Islet precursor cell (in vitro differentiated cells): ENCODE measurements around the gene MYO18B.

Experiments
- DNase-seq: peaks from one replicate; pipeline ENCODE4 v3.0.0-alpha.2; 2018

Gene MYO18B

DNA sequence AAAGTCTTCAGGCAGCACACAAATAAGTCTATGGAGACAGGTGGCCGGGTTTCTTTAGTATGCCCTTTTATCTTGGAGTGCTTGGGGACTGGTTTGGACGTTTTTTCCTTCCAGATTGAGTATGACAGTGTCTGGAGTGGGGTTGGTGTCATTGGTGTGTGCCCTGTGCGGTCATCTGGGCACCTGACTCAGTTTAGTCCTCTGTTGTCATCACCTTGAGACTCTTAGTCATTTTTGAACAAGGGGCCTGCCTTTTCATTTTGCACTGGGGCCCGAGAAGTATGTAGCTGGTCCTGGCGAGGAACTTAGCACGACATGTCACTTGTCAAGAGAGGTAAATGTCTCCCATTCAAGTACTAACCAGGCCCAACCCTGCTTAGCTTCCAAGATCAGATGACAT, 27.2 kb upstream of the MYO18B start:
- no peak for DNase-seq

DNA sequence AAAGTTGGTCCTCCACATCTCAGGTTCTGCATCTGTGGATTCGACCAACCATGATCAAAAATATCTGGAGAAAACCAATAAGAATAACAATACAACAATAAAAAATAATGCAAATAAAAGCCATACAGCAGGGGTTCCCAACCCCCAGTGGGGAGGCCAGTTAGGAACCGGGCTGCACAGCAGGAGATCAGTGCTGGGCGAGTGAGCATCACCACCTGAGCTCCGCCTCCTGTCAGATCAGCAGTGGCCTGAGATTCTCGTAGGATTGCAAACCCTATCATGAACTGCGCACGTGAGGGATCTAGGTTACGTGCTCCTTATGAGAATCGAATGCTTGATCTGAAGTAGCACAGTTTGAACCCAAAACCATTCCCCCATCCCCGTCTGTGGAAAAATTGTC, 25.4 kb upstream of the MYO18B start:
- DNase-seq: no peak

DNA sequence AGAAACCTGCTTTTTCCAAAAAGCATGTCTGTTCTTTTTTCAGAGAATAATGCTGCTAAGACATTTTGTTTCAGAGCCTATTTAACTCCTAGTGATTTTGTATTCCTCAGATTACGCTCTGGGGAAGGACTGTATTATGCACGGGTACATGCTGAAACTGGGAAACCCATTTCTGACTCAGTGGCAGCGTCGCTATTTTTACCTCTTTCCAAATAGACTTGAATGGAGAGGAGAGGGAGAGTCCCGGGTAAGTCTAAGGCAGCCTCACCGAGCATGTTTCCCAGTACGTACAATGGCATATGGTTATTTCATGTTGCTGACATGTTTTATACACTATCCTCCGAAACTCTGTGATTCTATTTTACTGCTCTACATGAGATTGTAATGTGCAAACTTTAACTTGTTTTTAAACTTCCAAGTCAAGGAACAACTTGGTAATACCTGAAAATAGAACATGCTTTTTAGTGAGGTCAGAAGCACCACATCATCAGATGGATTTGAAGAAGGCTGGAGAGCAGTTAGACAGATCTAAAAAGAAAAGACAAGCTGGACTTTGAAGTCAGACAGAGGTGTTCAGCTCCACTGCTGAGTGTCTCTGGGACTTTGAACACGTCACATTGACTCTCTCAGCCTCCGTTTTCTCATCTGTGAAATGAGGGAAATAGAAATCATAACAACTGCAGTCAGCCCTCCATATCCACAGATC, 23.7 kb upstream of the MYO18B start:
- no peak for DNase-seq

DNA sequence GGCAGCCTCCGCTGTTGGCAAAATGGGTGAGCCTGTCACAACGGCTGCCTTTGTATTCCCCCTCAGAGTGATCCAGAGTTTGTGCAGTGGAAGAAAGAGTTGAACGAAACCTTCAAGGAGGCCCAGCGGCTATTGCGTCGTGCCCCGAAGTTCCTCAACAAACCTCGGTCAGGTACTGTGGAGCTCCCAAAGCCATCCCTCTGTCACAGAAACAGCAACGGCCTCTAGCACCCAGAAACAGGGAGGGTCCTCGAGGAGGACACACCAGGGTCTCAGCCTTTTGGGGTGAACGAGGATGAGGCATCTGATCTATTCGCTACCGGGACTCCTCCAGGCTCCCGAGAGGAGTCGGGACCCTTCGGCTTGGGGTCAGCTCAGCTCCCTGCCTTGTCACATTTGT, 19.8 kb upstream of the MYO18B start:
- DNase-seq: no peak

DNA sequence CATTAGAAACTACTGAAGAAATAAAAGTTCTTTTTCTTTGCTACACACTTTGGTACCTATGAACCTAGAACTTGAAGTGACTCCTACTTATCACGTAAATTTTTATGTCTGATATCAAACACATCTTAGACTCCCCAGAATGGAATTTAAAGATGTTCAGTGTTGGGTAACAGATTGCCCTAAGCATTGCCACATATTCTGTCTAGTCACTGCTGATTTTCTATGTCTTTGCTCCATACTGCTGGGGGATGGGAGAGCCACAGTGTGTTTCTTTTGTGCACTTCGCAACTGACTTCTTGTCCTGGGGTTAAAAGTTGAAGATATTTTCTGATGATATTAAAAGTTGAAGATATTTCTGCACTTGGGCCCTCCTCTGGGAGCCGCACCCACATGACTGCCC, 19.4 kb upstream of the MYO18B start:
- DNase-seq: no peak

DNA sequence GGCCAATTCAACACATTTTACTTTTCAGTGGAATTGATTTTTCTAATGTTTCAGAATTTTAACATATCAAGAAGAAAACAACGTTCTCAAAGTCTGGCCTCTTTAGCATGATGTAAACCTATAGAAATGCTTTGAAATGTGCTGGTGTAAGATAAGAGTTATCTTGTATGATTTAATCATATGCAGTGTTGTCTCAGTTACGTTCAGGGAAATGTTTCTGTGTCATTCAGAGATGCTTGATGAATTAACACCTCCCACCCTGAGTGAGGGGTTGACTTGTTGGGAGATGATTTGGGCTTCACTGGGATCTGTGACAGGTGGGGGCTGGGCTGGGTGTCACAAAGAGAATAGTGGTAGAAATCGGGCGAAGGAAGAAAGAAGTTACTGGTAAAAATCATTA, 15.7 kb upstream of the MYO18B start:
- DNase-seq: peak; percentile 32

DNA sequence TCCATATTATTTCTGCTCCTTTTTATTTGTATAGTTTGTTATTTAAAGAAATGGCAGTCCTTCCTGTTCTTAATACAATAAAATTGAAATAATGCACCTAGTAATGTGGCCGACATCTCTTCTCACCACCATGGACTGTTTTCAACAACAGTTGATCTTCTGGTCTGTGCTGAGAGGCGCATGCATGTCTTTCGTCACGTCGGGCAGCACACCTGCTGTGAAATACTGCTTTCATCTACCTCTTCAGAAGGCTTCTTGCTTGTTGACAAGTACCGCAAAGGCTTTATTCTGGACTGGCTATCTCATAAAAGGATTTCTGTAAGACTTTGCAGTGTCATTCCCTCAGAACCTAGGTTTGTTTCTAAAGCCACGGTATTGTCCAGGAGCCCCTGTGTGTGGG, 13.9 kb upstream of the MYO18B start:
- DNase-seq: peak; percentile 41

DNA sequence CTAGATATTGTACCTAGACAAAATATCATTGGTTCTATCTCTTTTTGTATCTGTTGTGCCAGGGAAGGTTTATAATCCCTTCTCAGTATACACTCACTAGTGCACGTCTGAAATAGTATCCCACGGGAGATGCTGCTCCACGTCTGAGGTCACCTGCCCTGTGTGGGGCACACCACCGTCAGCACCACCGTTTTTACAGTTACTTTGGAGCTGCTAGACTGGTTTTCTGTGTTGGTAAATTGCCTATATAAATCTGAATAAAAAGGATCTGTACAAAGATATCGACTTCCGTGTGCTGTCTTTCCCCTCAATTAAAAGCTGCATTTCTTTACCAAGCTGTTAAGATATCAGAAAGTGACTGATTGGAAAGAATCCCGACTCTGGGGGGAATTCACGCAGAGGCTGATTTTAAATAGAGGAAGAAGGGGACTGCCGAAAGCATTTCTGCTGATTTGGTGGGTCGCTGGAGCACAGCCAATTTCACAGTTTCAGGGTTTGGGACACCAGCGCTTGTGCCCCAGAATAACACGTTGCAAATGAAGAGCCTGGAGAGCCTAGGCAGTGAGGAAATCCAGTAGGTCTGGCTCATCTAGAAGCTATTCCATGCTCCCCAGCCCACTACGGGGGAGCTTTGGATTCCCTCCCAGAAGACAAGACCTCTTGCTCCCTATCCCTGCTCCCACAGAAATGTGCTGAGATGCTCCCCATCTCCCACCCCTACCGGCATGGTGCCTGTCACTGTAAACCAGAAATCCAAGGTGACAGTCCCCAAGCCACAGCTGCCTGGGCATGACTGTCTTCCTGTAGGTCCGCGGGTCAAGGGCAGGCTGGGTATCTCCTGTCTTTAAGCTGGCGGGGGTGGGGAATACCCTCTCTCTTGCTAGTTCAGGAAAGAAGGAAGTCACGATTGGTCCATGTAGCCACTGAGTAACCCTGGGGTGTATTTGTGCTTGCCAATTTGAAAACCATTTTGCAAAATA, 12.7 kb upstream of the MYO18B start:
- DNase-seq: peak; percentile 41

DNA sequence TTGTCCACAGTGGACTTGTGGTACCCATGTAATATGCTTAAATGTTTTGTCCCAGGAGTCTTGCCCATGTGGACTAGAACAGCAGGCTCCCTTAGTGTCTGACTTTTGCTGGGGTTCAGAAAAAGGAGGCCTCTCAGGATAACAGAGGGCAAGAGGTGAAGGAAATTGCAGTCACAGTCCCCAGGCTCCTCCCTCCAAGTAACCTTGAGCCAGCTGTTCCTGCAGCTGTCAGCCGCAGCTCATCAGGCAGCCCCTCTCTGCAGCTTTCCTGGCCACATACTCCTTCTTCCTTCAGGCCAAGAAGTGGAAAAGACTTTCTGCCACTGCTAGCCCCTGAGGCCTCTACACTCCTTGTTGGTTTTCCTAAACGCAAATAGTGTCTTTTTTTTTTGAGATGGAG, 6.3 kb upstream of the MYO18B start:
- DNase-seq: no peak

DNA sequence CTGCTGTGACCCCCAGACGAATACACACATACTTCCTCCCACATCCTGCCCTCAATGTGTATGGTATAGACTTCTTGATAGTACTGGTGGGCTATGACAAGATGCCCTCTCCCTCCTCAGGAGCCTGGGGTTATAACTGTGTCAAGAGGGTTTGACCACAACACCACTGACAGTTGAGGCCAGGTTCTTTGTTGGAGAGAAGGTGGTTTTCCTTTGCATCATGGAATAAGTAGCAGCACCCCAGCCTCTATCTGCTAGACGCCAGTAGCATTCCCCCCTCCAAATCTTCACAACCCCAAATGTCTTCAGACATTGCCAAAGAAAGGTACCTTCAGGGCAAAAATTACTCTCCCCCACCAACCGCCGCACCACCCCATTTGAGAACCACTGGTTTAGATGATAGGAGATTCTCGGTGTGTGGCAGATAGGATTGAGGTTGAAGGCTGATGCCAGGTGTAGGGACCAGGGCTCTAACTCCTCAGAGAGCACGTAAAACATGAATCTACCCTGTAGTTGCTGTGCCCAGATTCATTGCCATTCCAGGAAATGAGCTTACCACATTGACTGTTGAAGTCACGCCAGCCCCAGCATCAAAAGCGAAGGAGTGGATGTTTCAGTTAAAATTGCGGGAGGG, 5.5 kb upstream of the MYO18B start:
- DNase-seq: no peak

DNA sequence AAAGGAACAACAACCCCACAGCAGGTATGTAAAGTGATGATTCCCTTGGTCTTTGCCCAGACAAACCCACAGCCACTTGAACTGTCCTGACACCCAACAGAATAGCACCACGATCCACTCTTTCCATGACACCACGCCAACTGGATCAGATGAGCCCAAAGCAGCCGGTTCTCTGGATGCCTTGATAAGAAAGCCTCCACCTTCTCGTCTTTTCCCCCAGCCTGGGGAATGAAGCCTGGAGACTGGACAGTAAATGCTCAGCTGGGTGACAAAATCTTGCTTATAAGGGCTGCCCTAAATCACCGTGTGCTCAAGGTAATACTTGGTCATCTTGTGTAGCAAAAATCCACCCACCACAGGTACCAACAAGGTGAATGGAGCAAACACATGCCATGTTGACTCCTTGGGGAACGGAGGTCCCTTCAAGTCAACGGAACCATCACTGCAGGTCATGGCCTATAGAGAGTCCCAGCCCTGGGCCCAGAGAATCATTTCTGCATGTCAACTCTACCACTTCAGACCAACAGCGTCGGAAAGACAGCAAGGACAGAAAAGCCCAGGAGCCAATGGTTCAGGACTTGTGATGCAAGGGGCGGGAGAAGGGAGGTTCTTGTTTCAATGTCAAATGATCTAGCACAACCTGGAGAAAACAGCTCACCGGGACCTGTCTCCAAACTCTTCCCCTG, 2.2 kb upstream of the MYO18B start:
- no peak for DNase-seq

DNA sequence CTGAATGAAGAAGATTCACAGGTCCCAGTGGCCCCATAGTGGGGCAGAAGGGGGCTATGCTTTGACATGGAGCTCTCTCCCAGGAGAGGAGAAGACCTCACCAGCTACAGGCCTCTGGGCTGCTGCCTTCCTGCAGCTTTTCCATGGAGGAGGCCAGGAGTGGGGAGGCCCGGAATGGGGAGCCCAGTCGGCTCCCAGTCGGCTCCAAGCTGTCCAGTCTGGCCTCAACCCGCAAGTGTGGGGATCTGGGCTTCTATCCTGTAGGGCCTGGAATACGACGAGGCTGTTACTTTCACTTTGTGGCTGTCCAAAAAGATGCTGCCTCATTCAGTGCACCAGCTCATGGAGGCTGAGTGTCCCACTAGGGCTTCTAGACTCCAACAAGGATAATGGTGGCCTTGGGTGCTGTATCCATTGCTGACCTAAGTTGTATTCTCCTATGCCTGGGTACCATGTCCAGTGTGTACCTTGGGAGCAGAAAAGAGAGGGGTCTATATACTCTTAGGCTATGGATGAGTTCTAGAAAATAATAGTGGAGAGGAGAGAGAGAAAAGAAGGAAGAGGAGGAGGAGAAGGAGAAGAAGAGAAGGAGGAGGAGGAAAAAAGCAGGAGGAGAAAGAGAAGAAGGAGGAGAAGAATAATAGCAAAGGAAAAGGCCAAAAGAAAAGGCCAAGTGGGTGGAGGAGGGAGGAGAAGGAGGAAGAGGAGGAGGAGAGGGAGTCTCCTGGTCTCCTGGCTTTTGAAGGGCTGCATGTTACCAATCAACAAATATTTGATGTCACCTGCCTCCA, 1.1 kb downstream of the MYO18B start:
- DNase-seq: no peak

DNA sequence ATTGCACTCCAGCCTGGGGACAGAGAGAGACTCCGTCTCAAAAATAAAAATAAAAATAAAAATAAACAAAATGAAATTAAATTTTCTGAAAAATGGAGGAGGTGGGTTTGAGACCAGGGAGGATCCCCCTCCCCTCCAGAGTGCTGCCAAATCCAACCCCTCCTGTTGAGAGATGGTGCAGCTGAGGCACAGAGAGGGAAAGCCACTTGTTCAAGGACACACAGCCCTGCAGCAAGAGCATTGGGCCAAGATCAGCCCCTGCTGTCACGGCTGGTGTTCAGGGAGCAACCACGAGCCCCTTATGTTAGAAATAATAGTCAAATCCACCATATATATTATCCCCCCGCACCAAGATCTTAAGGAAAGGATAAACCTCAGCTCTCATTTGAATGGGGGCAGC, 2.7 kb downstream of the MYO18B start:
- DNase-seq: no peak

DNA sequence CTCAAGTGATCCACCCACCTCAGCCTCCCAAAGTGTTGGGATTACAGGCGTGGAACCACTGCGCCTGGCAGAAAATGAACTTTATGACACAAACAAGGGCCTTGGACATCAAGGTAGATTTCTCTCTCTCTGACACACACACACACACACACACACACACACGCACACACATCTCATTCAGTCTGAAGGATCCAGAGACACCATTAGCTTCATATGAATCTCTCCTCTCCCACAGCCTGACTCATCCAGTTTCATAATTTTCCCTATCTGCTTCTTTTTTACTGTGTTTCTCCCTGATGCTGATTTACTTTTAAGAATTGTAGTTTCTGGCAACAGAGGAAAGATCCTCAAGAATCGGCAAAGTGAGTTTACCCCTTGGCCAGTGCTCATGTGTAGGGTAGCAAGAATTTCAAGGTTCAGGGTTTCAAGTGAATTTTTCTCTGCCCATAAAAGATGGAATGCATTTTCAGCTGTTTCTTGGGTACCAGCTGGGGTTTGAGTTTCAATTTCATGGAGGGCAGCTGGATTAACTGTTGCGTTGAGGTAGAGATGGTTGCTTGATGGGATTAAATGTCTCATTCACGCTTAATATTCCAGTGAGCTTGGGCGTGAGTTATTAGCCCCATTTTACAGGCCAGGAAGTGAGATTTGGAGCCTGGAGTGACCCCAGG, 3.5 kb downstream of the MYO18B start:
- no peak for DNase-seq

DNA sequence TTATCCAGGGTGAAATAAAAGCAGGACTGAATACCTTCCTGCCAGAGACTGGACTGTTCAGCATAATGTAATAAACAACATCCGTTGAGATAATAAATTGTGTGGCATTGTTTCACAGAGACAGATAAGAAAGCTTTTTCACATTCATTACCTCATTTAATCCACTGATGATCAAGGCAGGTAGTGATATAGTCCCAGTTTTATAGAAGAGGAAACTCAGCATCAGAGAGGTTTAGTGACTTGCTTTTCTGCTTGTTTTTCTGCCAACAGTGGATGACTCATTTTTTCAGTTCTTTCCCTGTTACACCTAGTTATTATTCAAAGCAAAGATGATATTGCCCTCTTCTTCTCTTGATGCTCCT, 4.0 kb downstream of the MYO18B start:
- no peak for DNase-seq

DNA sequence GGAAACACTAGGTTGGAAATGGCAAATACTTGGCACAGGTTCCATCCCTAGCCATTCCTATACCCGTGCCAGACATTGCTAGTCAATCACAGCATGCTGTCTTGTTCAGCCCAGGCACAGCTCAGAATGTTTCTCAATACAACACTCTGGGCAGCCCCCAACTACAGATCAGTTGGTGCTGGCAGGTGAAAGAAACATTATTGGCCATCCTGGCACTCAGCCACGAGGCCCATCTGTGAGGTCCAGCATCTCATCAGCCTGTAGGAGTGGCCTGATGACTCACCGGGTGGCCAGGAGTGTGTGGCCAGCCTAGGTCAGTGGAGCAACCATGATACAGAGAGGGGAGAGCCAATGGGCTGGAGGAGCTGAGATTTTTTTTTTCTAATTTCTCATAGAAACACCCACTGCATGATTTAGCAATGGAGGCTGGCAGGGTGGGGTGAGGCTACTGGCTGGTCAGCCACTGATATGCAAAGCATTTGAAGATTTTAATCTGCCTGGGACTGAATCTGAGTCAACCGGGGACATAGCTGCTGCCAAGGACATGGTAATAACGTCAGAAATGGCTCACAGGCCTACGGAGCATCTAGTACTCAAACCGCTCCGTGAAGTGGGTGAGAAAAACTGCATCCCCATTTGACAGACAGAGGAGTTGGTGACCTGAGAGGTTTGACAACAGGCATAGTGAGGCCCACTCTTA, 5.4 kb downstream of the MYO18B start:
- no peak for DNase-seq

DNA sequence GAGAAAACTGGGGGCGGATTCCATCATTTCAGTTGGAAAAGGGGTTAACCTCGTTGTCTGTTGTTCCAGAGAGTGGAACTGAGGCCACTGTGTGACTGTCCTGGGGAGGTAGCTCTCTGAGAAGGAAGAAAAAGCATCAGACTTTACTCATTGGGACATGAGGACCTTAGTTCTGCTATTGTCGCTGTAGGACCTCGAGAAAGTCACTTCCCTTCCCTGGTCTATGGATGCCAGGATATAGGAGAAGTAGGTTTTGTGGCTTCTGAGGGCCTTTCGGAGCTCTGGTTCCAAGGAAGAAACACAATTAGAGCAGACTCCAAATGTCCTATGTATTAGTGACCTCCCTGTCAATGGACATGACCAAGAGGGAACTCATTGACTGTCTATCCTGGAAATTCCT, 6.2 kb downstream of the MYO18B start:
- no peak for DNase-seq

DNA sequence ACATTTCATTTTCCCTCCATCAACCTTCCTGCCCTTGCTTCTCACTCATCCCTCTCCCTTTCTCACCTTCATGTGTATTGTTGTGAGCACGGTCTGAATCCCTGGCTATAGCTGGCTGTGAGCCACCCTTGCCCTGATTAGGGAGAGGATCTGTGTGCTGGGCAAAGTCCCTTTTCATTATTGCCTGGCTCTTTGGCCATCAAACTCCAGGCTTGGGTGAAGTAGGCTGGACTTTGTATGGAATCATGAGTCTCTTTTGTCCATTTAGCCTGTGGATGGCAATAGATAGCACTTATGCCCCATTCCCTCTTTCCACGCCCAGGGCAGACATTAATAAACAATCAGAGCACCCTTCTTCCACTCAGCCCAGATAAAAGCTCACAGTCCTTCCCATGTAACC, 6.7 kb downstream of the MYO18B start:
- no peak for DNase-seq

DNA sequence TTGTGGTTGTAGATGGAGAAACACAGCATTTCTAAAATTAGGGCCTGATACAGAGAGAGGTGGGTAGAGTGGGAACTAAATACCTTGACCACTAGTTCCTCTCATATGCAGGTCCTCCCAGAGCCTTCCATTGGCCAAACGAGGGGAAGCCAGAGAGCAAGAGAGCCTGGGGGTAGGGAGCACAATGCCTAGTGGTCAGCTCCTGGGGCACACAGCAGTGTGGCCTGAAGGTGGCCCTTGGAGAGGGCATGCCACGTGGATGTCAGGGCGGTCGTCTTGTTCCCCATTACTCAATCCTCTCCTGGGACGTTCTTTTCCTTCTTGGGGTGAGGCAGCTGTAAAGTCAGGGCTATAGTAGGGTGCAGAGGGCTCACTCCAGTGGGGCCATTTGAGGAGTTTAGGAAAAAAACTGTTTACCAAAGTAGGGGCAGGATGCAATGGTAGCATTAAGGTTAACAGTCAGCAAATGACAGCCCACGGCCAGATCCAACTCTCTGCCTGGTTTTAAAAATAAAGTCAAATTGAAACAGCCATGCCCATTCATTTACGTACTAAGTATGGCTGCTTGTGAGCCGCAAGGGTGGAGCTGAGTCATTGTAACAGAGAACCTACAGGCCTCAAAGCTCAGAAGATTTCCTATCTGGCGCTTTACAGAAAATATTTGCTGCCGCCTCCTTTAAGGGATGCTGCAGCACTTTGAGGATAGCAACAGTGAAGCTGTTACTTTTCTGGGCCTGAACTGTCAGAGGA, 7.6 kb downstream of the MYO18B start:
- DNase-seq: no peak

DNA sequence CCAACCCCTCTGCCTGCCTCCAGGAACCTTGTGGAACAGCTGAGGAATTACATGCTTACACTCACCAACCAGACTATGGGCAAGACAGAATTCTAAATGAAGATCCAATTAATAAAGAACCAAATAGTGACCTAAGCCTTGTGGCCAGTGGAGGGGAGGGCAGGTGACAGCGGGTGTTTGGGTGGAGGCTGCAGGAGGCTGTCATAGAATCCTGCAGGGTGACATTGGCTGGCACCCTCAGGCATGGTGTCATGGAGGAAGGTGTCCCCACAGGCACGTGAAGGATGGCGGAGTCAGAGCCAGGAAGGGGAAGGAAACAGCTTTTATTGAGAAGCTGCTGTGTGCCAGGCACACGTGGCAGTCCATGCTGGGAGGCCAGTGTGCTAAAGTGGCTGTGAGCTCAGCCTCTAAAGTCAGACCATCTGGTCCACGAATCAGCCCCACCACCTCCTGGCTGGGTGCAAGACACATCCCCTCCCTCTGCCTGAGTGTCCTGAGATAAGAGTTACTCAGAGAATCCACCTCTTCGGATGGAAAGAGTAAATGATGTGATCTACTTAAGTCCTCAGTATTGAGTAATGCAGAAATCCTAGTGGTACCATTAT, 8.7 kb downstream of the MYO18B start:
- DNase-seq: no peak
